Astrocyte of the spinal cord (primary cell): ENCODE results near the gene ELFN2.

Source experiments
- DNase-seq: peaks from one replicate; pipeline ENCODE4 v3.0.0; 2011; ENCODE audit warnings: low read depth, low spot score
- H3K4me3 ChIP-seq: 2 replicates; pipeline ENCODE4 v1.5.1; 2011; ENCODE audit warnings: low read depth, mild to moderate bottlenecking, low read length, moderate library complexity
- in situ Hi-C: cut with HindIII; loops from 2 replicates; pipeline ENCODE4 v1.10.0; 2017; ENCODE audit warnings: low sequenced_read_pairs
- TF ChIP-seq, protein P1 (sequence below): IDR thresholded peaks from 2 replicates; pipeline ENCODE4 v1.5.1; 2012; ENCODE audit warnings: low read depth, mild to moderate bottlenecking, low read length, inconsistent platforms

Gene ELFN2

DNA sequence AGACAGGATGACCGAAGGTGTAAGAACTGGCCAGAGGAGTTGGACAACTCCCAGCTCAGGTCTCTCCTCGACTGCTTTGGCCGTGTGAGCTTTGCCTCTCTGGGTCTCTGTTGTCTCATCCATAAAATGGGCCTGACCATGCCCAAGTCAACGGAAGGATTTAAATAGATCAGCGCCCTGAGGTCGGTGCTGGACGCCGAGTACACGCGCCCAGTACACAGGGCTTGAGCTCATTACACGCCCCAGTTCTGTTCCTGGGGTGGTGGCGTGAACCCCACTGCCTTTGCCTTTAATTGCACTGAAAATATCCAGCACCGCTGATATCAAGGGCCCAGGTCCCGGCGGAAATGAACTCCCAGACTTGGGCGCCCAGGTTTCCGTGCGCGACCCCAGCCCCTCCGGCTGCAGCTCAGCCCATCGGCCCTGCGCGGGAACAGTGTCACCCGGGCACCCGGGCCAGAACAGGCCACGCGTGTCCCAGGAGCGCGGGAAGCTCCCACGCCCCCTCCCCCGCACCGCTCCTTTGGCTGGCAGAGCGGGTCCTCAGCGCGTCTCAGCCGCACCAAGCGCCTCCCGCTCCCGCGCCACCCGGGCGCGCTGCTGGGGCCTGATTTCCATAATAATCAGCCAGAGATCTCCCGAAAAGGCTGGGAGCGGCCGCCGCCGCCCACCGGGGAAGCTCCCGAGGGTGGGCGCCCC, 102.8 kb downstream of the ELFN2 start:
- TF ChIP-seq, protein P1, sequence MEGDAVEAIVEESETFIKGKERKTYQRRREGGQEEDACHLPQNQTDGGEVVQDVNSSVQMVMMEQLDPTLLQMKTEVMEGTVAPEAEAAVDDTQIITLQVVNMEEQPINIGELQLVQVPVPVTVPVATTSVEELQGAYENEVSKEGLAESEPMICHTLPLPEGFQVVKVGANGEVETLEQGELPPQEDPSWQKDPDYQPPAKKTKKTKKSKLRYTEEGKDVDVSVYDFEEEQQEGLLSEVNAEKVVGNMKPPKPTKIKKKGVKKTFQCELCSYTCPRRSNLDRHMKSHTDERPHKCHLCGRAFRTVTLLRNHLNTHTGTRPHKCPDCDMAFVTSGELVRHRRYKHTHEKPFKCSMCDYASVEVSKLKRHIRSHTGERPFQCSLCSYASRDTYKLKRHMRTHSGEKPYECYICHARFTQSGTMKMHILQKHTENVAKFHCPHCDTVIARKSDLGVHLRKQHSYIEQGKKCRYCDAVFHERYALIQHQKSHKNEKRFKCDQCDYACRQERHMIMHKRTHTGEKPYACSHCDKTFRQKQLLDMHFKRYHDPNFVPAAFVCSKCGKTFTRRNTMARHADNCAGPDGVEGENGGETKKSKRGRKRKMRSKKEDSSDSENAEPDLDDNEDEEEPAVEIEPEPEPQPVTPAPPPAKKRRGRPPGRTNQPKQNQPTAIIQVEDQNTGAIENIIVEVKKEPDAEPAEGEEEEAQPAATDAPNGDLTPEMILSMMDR, result no peak
- peak overlapping the region; percentile 2 for H3K4me3 ChIP-seq
- in situ Hi-C loops, result no loop called here
- no peak for DNase-seq

DNA sequence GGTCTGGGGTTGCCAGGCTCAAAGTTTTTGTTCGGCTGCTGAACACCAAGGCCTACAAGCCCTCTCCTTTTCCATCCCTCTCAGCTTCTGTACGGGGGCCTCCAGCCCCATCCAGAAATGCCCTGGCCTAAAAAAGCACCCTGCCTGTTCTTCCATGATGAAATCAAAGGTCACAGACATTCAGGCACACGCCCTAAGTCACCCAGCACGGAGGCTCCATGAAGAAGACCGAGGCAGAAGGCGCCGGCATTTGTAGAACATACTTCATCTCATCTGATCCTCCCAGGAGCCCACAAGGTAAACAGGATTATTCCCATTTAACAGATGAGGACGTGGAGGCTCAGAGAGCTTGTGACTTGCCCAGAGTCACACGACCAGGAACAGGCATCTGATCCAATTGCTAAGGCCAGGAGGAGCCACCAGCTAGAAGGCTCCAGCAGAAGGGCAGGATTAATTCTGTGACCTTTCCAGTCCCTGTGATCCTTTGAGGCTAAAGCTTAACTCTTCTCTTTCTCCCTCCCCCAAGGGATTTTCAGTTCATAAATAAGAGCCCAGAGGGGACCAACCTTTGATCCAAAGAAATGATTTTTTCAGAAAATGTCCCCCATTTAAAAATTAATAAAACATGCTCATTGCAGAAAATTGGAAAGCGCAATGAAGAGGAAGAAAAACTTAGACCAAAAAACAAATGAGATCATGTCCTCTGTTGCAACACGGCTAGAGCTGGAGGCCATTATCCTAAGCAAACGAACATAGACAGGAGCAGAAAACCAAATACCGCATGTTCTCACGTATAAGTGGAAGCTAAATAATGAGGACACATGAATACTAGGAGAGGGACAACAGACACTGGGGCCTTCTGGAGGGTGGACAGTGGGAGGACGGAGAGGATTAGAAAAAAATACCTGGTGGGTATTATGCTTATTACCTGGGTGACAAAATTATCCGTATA, 106.3 kb downstream of the ELFN2 start:
- DNase-seq, result no peak
- in situ Hi-C loops, result no loop called here
- TF ChIP-seq, protein P1, result no peak
- H3K4me3 ChIP-seq, result no peak overlapping the region

DNA sequence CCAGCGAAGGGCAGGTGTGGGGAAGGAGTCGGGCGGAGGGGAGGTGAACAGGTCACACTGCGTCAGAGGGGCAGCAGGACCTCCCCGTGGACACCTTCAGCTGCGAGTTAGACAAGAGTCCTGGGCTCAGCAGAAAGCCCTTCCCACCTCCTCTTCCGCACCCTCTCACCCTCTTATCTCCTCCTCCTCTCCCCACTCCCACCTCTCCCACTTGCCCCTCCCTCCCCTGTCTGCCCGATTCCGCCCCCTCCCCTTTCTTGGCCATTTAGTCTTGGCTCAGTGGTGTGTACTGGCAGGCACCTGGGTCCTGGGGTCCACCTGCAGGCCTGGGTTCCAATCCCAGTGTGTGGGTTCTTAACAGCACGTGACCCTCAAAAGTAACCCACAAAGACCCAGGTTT, 107.8 kb downstream of the ELFN2 start:
- TF ChIP-seq, protein P1, result no peak
- no peak for DNase-seq
- in situ Hi-C loops, result no loop called here
- H3K4me3 ChIP-seq, result no peak overlapping the region

DNA sequence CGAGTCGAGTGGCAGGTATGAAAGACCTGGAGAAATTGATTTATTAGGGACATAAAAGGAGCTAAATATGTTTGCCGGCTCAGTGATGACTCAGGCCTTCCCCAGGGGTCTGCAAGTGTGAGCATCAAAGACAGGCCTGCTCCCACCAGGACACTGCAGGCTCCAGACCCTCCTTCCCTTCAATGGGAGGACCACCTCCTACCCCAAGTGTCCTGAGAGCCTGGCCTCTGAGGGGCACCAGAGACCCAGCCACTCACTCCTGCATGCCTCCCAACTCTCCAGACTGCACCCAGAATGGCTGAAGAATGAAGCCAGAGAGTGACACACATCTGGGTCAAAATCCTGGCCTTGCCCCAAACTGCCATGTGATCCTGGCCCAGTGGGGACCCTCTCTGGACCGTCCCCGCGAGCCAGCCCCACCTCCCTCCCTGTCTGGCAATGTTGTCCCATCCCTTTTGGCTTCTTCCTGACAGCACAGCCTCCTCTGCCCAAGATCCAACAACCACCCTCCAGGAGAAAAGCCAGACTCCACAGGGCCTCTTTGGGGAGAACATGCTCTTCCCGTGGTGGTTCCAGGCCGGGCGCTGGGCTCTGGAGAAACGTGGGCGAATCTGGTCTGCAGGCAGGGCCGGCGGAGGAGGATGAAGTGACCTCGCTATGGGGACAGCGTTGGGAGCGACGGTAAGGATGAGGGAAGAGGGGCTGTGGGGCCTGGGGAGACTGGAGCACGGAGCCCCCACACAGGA, 108.7 kb downstream of the ELFN2 start:
- no peak overlapping the region for H3K4me3 ChIP-seq
- TF ChIP-seq, protein P1, result no peak
- no peak for DNase-seq
- in situ Hi-C loops, result no loop called here
